ENCODE measurements around the gene LDHAL6B.

DNA sequence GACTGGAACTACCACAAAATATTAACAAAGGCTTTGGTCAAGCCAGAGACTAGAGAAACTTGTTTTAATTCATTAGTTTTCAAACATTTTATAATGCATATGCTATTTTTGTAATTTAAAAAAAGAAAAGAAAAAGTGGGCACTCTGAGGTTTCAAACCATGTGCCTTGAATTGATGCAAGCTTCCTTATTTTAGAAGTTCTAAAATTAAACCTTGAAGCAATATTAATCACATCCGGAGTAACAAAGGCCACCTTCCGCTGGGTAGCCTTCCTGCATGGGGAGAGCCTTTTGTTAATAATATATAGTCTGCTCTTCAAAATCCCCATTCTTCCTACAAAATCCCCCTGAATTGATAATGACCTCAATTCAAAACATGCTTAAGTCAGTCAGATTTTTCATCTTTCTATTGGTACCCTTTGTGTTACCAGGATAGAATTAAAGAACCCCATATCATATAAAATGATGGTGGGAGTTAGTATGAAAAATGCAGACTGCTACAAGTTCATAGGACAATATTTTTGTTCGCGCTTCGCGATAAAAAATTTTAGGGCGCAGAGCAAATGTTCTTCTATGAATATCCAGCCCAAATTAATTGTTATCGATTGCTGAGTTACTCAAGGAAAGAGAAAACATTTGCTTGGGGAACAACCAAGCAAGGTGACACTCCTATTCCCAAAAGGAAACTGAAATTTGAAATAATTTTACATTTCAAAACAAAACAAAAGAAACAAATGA lies 30.6 kb downstream of the LDHAL6B start:
- no peak for TF ChIP-seq POLR2AphosphoS5 (IDR thresholded peaks at IDR 0.05; ENCODE audit: low read depth, low read length)
- TF ChIP-seq POLR2A (IDR thresholded peaks at IDR 0.05; ENCODE audit: low read depth, low read length), result no peak
- no peak for TF ChIP-seq TAF1 (IDR thresholded peaks at IDR 0.05; ENCODE audit: borderline replicate concordance, low read depth, low read length)
